Stimulated activated CD4-positive, alpha-beta T cell treated with anti-CD3 and anti-CD28 coated beads, Interleukin-2, amount 100 ng/mL, for 4 hours (primary cell): ENCODE results near the gene KCNJ14.
"Not testable (repeated sequence)": the region's sequence is repeated elsewhere in the genome, so short reads cannot be mapped to it uniquely, and the experiment has no call there.

ENCODE experiments used
- DNase-seq: peaks from one replicate; pipeline ENCODE4 v3.0.0-alpha.2; 2020; ENCODE audit warnings: low read depth

KCNJ14 gene

GRCh38 chr19:48471836-48472235 is 16.5 kb downstream of the KCNJ14 start:
- DNase-seq, result no peak

- no peak for DNase-seq
Measured at GRCh38 chr19:48473161-48473966, 18.0 kb downstream of the KCNJ14 start.

- DNase-seq, result no peak
Measured at GRCh38 chr19:48474084-48474592, 18.8 kb downstream of the KCNJ14 start.

- no peak for DNase-seq
Measured at GRCh38 chr19:48475369-48476068, 20.1 kb downstream of the KCNJ14 start.

DNA sequence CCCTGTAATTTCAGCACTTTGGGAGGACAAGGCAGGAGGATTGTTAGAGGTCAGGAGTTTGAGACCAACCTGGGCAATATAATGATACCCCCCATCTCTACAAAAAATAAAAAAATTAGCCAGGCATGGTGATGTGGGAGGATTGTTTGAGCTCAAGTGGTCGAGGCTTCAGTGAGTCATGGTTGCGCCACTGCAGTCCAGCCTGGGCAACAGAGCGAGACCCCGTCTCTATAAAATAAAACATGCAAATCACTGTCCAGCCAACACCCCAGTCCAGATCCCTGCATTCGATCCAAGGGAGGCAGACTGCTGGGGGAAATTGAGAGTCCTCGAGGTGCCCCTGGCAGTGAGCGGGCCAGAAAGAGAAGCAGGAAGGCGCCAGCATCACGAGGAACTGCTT is 20.8 kb downstream of the KCNJ14 start:
- DNase-seq, result no peak

DNA sequence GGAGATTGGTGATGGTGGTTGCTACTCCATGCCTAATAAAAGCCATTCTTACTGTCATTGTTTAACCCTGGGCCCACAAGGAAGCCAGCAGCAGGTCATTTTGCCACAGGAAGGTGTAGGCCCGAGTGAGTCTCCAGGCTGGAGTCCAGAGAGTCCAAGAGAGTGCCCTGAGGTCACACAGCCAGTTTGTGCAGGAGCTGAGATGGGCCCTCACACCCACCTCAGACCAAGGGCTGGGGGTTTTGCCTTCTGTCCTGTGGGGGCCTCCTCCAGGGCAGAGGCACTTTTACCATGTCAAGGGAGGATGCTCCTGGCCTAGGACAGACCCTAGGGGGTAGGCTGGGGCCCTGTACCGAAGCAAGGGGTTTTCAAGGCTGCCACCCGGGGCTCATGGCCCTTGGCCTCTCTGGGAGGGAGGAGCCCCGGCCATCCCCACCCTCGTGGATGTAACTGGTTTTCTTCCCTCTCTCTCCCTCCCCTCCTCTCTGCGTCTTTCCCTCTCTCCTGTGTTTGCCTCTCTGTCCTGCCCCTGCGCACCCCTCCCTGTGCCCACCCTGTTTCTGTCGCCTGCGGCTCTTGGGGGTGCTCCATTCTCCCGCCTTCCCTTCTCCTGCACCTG is 21.8 kb downstream of the KCNJ14 start:
- DNase-seq, result no peak

GRCh38 chr19:48477698-48478338 is 22.4 kb downstream of the KCNJ14 start:
- DNase-seq, result no peak

DNA sequence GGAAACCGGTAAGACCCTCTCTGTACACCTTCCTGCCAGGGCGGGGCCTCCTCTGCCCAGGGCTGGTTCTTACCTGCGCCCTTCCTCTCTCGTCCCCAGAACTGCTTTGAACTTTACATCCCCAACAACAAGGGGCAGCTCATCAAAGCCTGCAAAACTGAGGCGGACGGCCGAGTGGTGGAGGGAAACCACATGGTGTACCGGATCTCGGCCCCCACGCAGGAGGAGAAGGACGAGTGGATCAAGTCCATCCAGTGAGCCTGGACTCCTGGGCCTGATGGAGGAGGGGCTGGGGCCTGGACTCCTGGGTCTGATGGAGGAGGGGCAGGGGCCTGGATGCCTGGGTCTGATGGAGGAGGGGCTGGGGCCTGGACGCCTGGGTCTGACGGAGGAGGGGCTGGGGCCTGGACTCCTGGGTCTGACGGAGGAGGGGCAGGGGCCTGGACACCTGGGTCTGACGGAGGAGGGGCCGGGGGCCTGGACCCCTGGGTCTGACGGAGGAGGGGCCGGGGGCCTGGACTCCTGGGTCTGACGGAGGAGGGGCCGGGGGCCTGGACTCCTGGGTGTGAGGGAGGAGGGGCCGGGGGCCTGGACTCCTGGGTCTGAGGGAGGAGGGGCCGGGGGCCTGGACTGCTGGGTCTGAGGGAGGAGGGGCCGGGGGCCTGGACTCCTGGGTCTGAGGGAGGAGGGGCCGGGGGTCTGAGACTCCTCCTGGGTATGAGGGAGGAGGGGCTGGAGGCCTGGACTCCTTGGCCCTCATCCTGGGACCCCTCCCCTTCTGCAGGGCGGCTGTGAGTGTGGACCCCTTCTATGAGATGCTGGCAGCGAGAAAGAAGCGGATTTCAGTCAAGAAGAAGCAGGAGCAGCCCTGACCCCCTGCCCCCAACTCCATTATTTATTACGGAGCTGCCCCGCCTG is 23.2 kb downstream of the KCNJ14 start:
- DNase-seq, result no peak

DNA sequence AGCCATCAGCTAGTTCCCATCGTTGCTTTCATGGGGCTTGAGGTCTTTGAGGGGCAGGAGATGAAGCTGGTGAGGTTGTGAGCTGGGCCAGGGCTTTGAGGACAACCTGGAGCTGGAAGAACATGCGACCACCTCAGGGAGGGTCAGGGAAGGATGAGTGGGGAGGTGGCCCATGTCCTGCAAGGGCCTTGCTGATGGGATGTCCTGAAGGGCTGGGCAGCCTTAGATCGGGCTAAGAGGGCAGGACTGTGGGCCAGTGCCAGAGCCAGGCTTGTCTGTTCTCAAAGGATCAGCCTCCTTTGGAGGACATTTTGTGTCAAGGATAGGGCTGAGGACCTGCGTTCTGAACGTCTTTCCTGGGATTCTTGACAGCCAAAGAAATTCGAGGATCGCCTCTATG is 24.3 kb downstream of the KCNJ14 start:
- no peak for DNase-seq

- DNase-seq, result no peak
Measured at GRCh38 chr19:48480183-48480557, 24.8 kb downstream of the KCNJ14 start.

DNA sequence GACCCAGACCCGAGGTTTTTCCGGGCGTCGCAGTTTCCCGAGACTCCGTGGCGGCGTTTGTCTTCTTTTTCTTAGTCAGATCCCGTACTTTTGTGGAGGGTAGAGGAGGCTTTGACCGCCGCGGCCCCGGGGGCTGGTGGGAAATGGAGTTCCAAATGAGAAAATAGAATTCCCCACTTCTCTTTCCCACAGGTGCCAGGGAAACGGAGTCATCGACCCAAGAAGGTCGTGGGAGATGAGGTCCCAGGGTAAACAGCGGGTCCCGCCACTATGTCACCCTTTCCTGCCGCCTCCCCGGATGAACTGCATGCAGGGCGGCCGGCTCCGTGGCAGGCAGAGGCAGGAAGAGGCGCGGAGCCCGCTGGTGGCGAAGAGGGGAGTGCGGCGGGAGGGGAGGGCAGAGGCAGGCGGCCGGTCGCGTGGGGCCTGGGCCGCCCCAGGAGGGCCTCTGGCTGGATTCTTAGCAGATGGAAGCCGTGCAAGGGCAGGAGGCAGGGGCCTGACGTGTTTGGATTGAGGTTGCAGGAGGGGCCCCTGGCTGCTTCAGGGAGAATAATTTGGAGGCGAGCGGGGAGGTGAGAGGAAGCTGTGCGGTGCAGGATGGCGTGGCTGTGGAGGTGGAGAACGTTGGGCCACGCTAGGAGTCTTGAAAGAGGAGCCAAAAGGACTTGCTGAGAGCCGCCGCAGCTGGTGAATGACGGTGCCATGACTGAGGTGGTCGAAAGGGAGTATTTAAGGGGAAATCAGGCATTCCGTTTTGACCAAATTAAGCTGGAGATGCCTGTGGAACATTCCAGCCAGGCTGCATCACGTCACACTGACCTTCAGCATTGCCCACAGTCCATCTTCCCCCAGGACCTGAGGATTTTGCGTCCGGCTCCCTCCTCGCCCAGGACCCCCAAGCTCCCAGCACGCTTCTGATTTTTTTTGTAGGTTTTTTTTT is 25.5 kb downstream of the KCNJ14 start:
- no peak for DNase-seq

GRCh38 chr19:48481846-48482639 is 26.7 kb downstream of the KCNJ14 start:
- no peak for DNase-seq

DNA sequence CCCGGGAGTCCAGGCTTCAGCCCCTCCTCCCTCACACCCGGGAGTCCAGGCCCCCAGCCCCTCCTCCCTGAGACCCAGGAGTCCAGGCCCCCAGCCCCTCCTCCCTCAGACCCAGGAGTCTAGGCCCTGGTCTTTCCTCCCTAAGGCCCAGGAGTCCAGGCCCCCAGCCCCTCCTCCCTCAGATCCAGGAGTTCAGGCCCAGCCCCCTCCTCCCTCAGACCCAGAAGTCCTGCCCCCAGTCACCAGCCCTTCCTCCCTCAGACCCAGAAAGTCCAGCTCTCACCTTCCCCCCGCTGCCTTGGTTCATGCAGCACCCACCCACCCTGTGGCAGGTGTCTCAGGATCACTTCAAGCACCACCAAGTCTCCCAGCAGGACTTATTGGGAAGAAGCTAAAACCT is 27.9 kb downstream of the KCNJ14 start:
- no peak for DNase-seq

GRCh38 chr19:48484247-48484893 is 29.0 kb downstream of the KCNJ14 start:
- DNase-seq, result no peak

- DNase-seq, result no peak
Measured at GRCh38 chr19:48484931-48485612, 29.7 kb downstream of the KCNJ14 start.

GRCh38 chr19:48486706-48487105 is 31.3 kb downstream of the KCNJ14 start:
- not testable (repeated sequence) for DNase-seq

DNA sequence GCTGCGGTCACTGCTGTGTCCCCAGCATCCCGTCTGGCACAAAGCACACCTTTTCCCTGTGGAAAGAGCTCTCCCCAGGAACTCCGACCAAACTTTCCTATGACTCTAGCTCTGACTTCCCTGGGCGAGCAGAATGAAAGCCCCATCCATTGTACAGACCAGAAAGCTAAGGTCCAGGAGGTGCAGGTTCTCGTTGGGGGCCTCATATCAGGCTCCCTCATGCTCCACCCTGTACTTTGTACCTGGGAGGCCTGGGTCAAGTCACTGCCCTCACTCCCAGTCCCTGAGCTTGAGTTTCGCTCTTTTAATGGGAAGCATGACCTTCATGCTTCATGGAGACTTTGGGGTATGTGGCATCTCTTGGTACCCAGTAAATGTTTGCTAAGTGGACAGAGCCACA is 32.2 kb downstream of the KCNJ14 start:
- DNase-seq, result no peak

DNA sequence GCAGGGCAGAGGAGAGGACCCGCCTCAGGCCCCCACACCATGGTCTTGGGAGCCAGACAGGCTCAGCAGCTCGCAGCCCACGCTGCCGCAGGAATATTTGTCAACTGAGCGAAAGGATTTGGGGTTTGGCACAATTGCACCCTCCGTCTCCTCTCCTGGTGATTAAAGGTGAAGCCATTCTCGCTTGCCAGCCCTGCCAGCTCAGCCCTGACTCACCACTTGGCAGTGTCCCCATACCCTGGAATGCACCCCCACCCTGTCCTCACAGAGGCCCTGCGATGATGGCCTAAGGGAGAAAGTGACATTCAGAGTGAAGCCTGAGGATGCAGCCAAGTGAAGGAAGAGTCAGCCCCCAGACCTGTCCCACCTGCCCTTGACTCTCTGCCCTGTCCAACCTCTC is 32.6 kb downstream of the KCNJ14 start:
- no peak for DNase-seq
